Stimulated activated CD8-positive, alpha-beta memory T cell treated with anti-CD3 and anti-CD28 coated beads, Interleukin-7, amount 100 ng/mL, for 48 hours (primary cell): ENCODE data around the gene PRKD1.
"Not testable (repeated sequence)": the region's sequence is repeated elsewhere in the genome, so short reads cannot be mapped to it uniquely, and the experiment has no call there.

ENCODE experiments used
- DNase-seq, 2 donors: peaks; one replicate each; pipeline ENCODE4 v3.0.0-alpha.2; 2020; ENCODE audit warnings: low read depth in 1 of 2; ENCODE audit errors: extremely low read depth in 1 of 2

The PRKD1 gene

GRCh38 chr14:29802211-29802610 is 125.4 kb downstream of the PRKD1 start:
- DNase-seq = no peak

DNA sequence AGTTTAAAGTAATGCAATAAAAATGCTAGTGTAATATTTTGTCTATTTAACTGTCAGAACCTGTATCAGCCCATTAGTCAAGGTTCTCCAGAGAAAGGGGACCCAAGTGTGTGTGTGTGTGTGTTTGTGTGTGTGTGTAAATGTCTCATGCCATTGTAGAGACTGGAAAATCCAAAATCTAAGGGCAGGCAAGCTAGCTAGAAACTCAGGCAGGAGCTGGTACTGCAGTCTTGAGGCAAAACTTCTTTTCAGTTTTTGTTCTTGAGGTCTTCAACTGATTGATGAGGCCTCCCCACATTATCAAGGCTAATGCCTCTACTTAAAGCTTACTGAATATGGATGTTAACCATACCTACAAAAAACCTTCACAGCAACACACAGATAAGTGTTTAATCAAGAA is 126.7 kb downstream of the PRKD1 start:
- DNase-seq = no peak

DNA sequence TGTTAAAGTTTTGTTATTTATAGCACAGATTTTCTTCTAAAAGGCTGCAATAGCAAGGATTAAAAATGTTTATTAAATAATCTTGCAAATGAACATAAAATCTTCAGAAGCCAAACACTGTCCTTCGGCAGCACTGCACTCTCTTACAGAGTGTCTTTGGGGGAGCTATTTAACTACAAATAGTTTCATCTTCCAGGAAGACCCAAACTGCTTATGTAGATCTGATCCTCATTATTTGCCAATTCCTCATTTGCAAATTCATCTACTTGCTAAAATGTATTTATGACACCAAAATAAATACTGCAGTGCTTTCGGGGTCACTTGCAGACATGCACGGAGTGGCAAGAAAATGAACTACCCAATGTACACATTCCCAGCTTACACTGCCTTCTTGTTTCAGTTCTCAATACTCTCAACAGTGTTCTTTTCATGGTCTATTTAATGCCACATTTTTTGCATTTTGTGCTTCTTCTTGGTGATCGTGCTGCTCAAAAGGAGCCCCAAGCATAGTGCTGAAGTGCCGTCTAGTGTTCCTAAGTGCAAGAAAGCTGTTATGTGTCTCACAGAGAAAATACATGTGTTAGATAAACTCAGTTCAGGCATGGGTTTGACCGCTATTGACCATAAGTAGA is 128.1 kb downstream of the PRKD1 start:
- no peak for DNase-seq

GRCh38 chr14:29798811-29799210 is 128.8 kb downstream of the PRKD1 start:
- no peak for DNase-seq

DNA sequence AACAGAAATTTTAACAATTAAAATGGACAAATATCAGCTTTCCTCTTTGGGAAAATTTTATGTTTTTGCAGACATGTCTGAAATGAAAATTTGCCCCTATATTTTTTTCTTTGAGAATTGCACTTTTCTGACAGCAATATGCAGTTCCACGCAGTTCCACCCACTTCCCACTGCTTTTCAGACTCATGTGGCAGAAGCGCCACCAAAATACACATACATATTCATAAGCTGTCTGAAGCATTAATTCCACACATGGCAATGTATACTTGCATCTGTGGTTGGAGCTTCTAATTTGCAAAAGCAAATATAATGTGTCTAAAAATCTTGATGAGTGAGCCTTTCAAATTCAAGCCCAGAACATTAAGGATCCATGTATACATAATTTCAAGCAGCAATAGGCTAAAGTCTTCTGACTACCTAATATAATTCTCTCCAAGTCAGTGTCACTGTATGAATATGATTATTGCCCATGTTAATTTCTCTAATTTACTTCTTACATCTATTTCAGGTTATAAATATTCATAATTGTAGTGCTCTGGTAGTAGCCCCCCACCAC is 129.5 kb downstream of the PRKD1 start:
- no peak for DNase-seq

GRCh38 chr14:29796853-29797252 is 130.8 kb downstream of the PRKD1 start:
- DNase-seq = no peak

DNA sequence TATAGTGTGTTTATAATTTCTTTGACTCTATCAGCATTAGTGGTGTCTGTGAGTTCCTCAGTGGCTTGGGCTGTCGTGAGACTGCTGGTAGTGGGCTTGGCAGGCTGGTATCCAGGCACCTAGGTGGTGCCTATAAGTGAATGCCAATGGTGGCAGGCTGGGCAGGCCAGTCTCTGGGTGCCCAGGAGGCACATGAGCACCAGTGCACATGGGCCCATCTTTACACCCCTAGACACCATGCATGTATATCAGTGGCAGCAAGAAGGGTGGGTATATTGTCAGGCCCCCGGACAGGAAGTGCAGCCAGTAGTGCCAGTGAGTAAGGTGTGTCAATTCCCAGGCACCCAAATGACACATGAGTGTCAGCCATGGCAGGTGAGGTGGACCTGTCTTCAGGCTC is 138.2 kb downstream of the PRKD1 start:
- DNase-seq = no peak

DNA sequence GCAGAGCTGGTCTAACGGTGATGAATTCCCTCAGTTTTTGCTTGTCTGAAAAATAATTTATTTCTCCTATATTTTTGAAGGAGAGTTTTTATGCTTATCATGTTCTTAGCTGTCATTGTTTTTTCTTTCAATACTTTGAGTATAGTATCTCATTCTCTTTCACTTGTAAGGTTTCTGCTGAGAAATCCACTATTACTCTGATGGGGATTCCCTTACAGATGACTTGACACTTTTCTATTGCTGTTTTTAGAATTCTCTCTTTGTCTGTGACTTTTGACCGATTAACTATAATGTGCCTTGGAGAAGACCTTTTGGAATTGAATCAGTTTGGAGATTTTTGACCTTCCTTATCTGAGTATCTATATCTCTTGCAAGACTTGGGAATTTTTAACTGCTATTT is 139.6 kb downstream of the PRKD1 start:
- DNase-seq = no peak

DNA sequence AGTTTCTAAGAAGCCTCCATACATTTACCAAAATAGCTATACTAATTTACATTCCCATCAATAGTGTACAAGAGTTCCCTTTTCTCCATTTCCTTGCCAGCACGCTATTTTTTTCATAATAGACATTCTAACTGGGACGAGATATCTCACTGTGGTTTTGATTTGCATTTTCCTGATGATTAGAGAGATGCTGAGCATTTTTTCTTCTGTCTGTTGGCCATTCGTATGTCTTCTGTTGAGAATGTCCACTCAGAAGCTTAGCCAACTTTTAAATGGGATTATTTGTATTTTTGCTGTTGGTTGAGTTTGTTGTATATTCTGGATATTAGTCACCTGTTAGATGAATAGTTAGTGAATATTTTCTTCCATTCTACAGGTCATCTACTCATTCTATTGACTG is 144.1 kb downstream of the PRKD1 start:
- DNase-seq = no peak

DNA sequence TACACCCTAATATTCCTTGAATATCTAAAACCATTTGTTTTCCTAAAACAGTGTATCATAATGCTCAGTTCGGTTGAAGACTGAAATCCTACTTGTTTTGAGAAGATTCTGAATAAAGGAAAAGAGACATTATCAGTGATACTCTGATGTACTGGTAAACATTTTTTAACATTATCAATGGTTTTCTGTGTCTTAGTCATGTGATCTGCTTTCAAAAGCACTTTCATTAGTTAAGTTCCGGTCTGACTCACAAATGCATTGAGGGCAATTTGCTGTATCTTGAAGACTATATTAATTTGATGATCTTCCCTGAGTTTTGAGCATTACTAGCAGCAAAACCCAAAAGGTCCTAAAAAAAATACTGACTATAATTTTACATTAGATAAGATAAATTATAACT is 145.6 kb downstream of the PRKD1 start:
- DNase-seq = no peak

GRCh38 chr14:29777142-29777541 is 150.5 kb downstream of the PRKD1 start:
- not testable (repeated sequence) for DNase-seq

DNA sequence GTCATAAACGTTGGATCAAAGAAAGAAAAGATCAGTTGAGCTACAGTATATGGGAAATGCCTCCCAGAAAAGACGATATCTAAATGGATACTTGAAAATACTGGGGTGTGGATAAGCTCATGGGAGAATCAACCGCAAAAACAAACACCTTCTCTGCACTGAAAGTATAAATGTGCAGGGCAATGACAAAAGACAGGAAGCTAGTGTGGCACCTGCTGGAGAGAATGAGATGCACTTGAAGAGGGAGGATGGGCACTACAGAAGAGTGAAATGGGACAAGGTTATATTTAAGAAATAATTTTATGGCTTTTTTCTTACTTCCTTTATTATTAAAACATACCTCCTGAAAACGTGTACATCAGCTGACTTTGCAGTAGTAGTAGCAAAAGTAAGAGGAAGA is 153.7 kb downstream of the PRKD1 start:
- no peak for DNase-seq

DNA sequence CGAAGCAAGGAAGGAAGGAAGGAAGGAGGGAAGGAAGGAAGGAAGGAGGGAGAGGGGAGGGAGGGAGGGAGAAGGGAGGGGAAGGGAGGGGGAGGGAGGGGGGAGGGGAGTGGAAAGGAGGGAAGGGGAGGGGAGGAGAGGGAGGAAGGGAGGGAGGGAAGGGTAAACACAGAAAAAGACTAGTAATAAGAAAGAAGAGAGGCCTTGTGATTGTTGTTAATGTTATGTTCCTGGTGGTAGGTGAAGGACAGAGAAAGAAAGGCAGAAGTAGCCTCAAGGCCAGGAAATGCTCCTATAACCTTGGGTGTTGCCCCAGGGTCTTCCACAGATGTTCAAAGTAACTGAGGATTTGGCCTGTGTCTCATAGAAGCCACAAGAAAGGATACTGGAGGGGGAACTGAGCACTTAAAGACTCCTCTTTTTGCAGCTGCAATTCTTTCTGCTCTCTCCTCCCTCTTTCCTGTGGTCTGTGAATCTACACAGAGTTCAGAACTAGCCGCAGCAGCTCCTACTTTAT is 164.2 kb downstream of the PRKD1 start:
- no peak for DNase-seq

GRCh38 chr14:29759521-29760340 is 167.9 kb downstream of the PRKD1 start:
- no peak for DNase-seq

DNA sequence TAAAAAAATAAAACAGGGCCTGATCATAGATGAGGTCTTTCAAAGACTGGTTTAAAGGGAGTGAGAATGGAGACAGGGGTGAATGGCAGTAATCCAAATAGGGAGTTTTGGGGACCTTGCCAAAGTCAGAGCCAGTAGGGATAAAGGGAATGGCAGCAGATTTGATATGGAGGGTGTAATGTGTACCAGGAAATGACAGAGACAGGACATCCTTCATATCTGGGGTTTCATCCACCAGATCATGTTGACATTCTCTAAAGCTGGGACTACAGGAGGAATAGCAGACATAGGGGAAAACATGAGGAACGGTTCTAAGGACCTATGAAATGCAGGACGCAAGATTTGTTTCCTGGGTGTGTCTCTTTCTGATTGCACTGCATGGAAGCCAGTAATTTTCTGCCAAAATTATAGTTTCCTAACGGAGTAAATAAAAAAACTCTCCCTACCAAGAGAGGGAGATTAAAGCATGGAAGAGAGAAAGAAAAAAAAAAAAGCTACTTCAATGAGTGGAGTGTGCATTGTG is 169.9 kb downstream of the PRKD1 start:
- no peak for DNase-seq

DNA sequence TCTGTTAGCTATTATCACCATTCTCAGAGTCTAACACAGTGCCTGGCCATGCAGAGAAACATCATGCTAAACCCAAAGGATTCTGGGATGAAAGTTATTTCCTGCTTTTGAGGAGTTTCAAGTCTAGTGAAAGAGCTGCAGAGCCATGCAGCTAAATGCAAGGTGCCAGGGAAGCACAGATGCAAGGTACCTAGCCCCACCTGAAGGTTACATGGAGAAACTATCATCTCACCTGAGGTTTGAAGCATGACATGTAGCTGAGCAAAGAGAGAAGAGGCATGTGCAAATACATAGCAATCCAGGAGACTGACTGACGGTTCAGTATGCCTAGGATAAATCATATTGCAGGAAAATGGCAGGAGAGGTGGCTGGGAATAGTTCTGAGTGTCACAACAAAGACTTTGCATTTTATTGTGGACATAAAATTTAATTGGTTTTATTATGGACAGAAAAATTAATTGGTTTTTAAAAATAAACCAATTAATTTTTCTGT is 170.4 kb downstream of the PRKD1 start:
- no peak for DNase-seq

- DNase-seq = no peak
Measured at GRCh38 chr14:29756019-29756385, 171.6 kb downstream of the PRKD1 start.

DNA sequence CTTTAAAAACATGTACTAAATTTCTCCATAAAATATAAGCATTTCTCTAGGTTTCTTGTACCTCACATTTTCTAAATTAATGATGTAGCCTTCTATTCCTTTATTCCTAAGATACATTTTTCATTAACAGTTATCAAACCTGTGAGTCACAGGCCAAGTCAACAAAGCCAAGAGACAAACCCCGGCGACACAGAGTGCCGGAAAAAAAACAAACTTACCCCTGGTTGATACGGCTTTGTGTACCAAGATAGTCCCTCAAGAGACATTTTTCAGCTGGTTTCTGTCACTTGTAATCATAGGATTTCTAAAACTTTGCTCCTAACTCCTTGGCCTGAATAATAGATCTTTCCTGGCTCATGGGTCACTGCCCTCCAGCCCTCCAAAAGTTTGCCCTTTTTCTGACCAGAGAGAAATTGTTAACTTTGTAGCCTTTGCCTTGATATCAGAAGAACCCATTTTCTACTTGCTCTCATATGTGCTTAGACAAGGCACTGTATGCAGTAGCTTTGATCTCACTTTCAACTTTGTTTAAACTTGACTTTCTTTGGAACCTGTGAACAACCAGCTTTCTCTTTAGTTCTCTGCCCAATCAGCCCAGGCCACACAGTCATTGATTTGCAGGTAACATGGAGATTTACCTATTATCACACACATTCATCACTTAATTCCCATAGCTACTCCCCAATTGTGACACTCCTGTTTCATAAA is 172.2 kb downstream of the PRKD1 start:
- DNase-seq = no peak

- DNase-seq = no peak
Measured at GRCh38 chr14:29754134-29754533, 173.5 kb downstream of the PRKD1 start.

DNA sequence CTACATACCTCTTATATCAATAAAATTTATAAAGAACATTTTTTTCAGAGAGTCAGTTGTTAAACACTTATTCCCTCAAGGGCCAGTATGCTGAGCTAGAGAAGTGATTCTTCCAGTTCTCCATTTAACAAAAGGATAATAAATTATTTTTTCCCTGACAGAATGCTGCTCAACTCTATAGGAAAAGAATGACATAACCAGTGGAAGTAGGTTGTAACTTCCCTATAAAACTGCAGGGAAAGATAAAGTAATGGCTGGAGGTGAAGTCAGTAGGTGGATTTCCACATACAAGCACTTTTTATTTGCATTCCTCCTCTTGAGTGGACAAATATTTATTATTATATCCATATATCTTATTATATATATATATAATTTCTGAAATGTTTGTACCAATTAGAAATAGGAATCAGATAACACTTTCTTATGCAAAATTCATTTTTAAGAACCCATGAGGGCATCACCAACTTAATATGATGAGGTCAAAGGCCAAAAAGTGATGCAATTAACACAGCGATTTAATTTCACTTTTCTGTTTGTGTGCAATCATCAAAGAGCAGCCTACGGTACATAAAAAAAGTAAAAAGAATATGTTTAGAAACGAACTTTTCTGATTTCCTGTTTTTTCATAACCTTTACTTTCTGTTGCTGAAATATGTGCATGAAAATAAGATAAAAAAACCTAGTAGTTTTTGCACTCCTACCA is 175.3 kb downstream of the PRKD1 start:
- no peak for DNase-seq
